Measurements from ENCODE around the gene ABHD8. TPM values are rescaled to one million over a fixed set of nuclear protein-coding genes. Genes with fewer than 3 reads are reported as not detected.
A peak's percentile ranks its signal among the peaks of the same experiment; 100 is the strongest.

The ABHD8 gene
- total RNA-seq, 3 donors from 2014 or later (not counting 1 experiment from before 2014, with no cell fraction given) = 7.5 to 10.0 (median 9.7) TPM

- H3K27ac Mint-ChIP-seq = no peak overlapping the region
- no peaks in the 10 kb centered on the region for H3K27me3 Mint-ChIP-seq (ENCODE audit: low read depth in 2 of 2)
- H3K4me3 Mint-ChIP-seq = no peak overlapping the region
- Histone ChIP-seq H3K36me3 (ENCODE audit: control insufficient read depth, insufficient read depth, low read length) (no peaks in the 10 kb centered on the region), H3K4me3 (ENCODE audit: low read length) (no peak overlapping the region), H3K9me3 (ENCODE audit: control insufficient read depth, insufficient read depth, low read length) (no peaks in the 10 kb centered on the region), H3K27me3 (ENCODE audit: control insufficient read depth, insufficient read depth, low read length) (no peaks in the 10 kb centered on the region), H3K4me1 (ENCODE audit: control insufficient read depth, insufficient read depth, low read length) (peaks cover 38% of the 10 kb centered on the region), H3K27ac (ENCODE audit: low read length) (no peak overlapping the region)
- no peak for ATAC-seq
- no peak for TF ChIP-seq CTCF (IDR thresholded peaks at IDR 0.05)
- intact Hi-C loops (cut with micrococcal nuclease) = loop anchor here (10.0 kb wide), 1 partner anchor 74 kb away; the partner anchor contains the start of gene BST2
- H3K4me1 Mint-ChIP-seq = peaks cover 10 to 36% of the 10 kb centered on the region in 2 donors
- no peaks in the 10 kb centered on the region for H3K36me3 Mint-ChIP-seq
- DNase-seq = no peak
- H3K9me3 Mint-ChIP-seq = no peaks in the 10 kb centered on the region
- WGBS (ENCODE audit: insufficient coverage) = 86% methylated on average over 13 of the region's 13 CpGs
Observed at GRCh38 chr19:17331045-17331558, 27.9 kb upstream of the ABHD8 start.

- Mint-ChIP-seq H3K4me1 (peaks cover 10 to 36% of the 10 kb centered on the region in 2 donors), H3K27ac (no peak overlapping the region), H3K4me3 (peak overlapping the region; percentile 68), H3K27me3 (ENCODE audit: low read depth in 2 of 2) (no peaks in the 10 kb centered on the region), H3K9me3 (no peaks in the 10 kb centered on the region), H3K36me3 (no peaks in the 10 kb centered on the region)
- no peak for TF ChIP-seq CTCF (IDR thresholded peaks at IDR 0.05)
- Histone ChIP-seq H3K9me3 (ENCODE audit: control insufficient read depth, insufficient read depth, low read length) (no peaks in the 10 kb centered on the region), H3K4me1 (ENCODE audit: control insufficient read depth, insufficient read depth, low read length) (peaks cover 38% of the 10 kb centered on the region), H3K27me3 (ENCODE audit: control insufficient read depth, insufficient read depth, low read length) (no peaks in the 10 kb centered on the region), H3K36me3 (ENCODE audit: control insufficient read depth, insufficient read depth, low read length) (no peaks in the 10 kb centered on the region), H3K27ac (ENCODE audit: low read length) (no peak overlapping the region), H3K4me3 (ENCODE audit: low read length) (no peak overlapping the region)
- intact Hi-C loops (cut with micrococcal nuclease) = loop anchor here (10.0 kb wide), 1 partner anchor 74 kb away; the partner anchor contains the start of gene BST2
- no peak for DNase-seq
- no peak for ATAC-seq
- 92% methylated on average over 24 of the region's 24 CpGs for WGBS (ENCODE audit: insufficient coverage)
Observed at GRCh38 chr19:17330262-17331044, 27.2 kb upstream of the ABHD8 start.

DNA sequence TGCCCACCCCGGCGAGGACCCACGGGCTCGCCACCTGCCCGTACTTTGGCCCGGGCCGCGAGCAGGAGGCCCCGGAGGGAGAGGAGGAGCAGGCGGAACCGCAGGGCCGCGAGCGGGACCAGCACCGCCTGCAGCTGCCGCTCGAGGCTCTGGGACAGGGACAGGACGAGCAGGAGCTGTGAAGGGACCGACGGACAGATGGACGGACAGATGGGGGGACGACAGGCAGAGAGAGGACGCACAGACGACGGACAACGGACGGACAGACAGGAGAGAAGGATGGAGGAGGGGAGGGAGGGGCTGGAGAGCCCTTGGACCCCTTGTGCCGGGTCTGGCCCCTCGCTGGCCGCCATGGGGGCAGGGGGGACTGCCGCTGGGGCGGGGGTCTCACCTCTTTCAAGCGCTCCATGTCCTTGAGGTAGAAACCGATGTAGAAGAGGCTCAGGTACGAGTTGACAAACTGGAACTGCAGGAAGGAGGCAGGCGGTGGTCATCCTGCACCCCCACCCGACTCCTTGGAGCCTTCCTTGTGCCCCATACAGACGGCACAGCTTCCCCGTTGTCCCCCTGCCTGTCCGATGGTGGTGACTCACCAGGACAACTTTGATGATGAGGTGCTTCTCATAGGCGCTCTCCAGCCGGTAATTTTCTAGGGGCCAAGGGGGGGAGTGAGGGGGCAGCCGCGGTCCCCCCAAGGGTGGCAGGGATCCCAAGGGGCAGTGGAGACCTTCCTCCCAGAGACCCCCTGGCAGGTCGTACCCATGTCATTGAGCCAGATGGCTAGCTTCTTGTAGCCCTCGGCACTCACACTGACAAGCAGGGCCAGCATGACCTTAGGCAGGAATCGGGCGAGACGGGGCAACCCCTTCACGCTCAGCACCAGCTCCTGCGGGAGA is 26.4 kb upstream of the ABHD8 start:
- Mint-ChIP-seq H3K4me3 (peak overlapping the region; percentile 57), H3K27ac (no peak overlapping the region), H3K4me1 (peaks cover 10 to 30% of the 10 kb centered on the region in 2 donors), H3K36me3 (no peaks in the 10 kb centered on the region), H3K27me3 (ENCODE audit: low read depth in 2 of 2) (no peaks in the 10 kb centered on the region), H3K9me3 (no peaks in the 10 kb centered on the region)
- no peaks in the 10 kb centered on the region for H3K27me3 ChIP-seq (ENCODE audit: control insufficient read depth, insufficient read depth, low read length)
- TF ChIP-seq CTCF (IDR thresholded peaks at IDR 0.05) = no peak
- no peaks in the 10 kb centered on the region for H3K9me3 ChIP-seq (ENCODE audit: control insufficient read depth, insufficient read depth, low read length)
- H3K4me3 ChIP-seq (ENCODE audit: low read length) = no peak overlapping the region
- H3K36me3 ChIP-seq (ENCODE audit: control insufficient read depth, insufficient read depth, low read length) = no peaks in the 10 kb centered on the region
- no peak for DNase-seq
- intact Hi-C loops (cut with micrococcal nuclease) = loop anchor here (10.0 kb wide), 1 partner anchor 75 kb away; the partner anchor contains the start of gene BST2
- peaks cover 30% of the 10 kb centered on the region for H3K4me1 ChIP-seq (ENCODE audit: control insufficient read depth, insufficient read depth, low read length)
- no peak for ATAC-seq
- WGBS (ENCODE audit: insufficient coverage) = 65% methylated on average over 51 of the region's 51 CpGs
- no peak overlapping the region for H3K27ac ChIP-seq (ENCODE audit: low read length)
